Endodermal cell (in vitro differentiated cells): ENCODE measurements around the gene UPF3A. TPM values are rescaled to one million over a fixed set of nuclear protein-coding genes. Genes with fewer than 3 reads are reported as not detected.
A peak's percentile ranks its signal among the peaks of the same experiment; 100 is the strongest.

ENCODE experiments used
- DNase-seq: peaks from one replicate; pipeline ENCODE4 v3.0.0-alpha.2; 2017
- H3K27ac ChIP-seq: 2 replicates; pipeline ENCODE4 v1.5.1; 2013; ENCODE audit warnings: mild to moderate bottlenecking, low read depth, low read length, moderate library complexity
- H3K27me3 ChIP-seq: 2 replicates; pipeline ENCODE4 v1.6.1; 2013; ENCODE audit warnings: mild to moderate bottlenecking, low read length, moderate library complexity; ENCODE audit not compliant: insufficient read depth, control insufficient read depth, poor library complexity, severe bottlenecking
- H3K36me3 ChIP-seq: 2 replicates; pipeline ENCODE4 v1.7.0; 2013; ENCODE audit warnings: mild to moderate bottlenecking, low read length, moderate library complexity; ENCODE audit not compliant: control insufficient read depth, insufficient read depth
- H3K4me1 ChIP-seq: one replicate; pipeline ENCODE4 v1.7.0; 2013; ENCODE audit warnings: low read length; ENCODE audit not compliant: control insufficient read depth, insufficient read depth
- H3K4me3 ChIP-seq: 2 replicates; pipeline ENCODE4 v1.5.1; 2013; ENCODE audit warnings: mild to moderate bottlenecking, low read length, moderate library complexity
- H3K9ac ChIP-seq: 2 replicates; pipeline ENCODE4 v1.6.1; 2013; ENCODE audit warnings: mild to moderate bottlenecking, low read length, moderate library complexity; ENCODE audit not compliant: poor library complexity, severe bottlenecking; ENCODE audit errors: extremely low read depth
- H3K9me3 ChIP-seq: 2 replicates; pipeline ENCODE4 v1.6.1; 2013; ENCODE audit warnings: mild to moderate bottlenecking, low read length, moderate library complexity; ENCODE audit not compliant: control insufficient read depth
- H3K27ac Mint-ChIP-seq: 2 replicates; pipeline ENCODE4 v1.8.0; 2020; ENCODE audit warnings: mixed read lengths
- H3K27me3 Mint-ChIP-seq: 2 replicates; pipeline ENCODE4 v1.8.0; 2021; ENCODE audit warnings: mild to moderate bottlenecking, mixed read lengths; ENCODE audit not compliant: insufficient read depth
- H3K36me3 Mint-ChIP-seq: 2 replicates; pipeline ENCODE4 v1.8.0; 2020; ENCODE audit warnings: low read depth, mixed read lengths
- H3K4me1 Mint-ChIP-seq: 2 replicates; pipeline ENCODE4 v1.8.0; 2020; ENCODE audit warnings: mixed read lengths
- H3K4me3 Mint-ChIP-seq: 2 replicates; pipeline ENCODE4 v1.8.0; 2020; ENCODE audit warnings: mild to moderate bottlenecking, moderate library complexity, mixed read lengths
- H3K9me3 Mint-ChIP-seq: 2 replicates; pipeline ENCODE4 v1.8.0; 2020; ENCODE audit warnings: mild to moderate bottlenecking, mixed read lengths
- CTCF ChIP-seq: fragments of 200-600 bp; sonication (generic); conservative IDR thresholded peaks from 2 replicates; pipeline ENCODE4 v1.5.0; 2021; ENCODE audit warnings: antibody characterized with exemption, mild to moderate bottlenecking
- WGBS, 2 experiments: methylation state at CpG; one replicate each; pipeline versions ENCODE4 v1.1.5 to v1.1.7; 2013; ENCODE audit warnings: missing lambda C conversion rate in 2 of 2, mixed read lengths in 1 of 2; ENCODE audit not compliant: insufficient coverage in 1 of 2, insufficient read length in 1 of 2; 5-methylcytosine and 5-hydroxymethylcytosine counted together
- total RNA-seq, 2 donors: library from RNA; stranded (reverse); fragmentation: NEBNext Ultra II Directional in 1 of 2; extraction: Animal tissue kit (Norgen Biotek cat#: 25700) in 1 of 2; gene quantifications; 2 replicates in 1 of 2; 3 replicates in 1 of 2; pipeline ENCODE4 v1.2.1, GENCODE V29; 2021

UPF3A gene
- total RNA-seq, 2 donors from 2014 or later, result 56.5 to 81.2 TPM

- H3K36me3 ChIP-seq, result peaks cover 95% of the 10 kb centered on the region
- no peak overlapping the region for H3K4me3 ChIP-seq
- Mint-ChIP-seq H3K36me3 (peaks cover 90% of the 10 kb centered on the region), H3K9me3 (no peaks in the 10 kb centered on the region), H3K4me3 (no peak overlapping the region), H3K27me3 (no peaks in the 10 kb centered on the region), H3K27ac (no peak overlapping the region), H3K4me1 (no peaks in the 10 kb centered on the region)
- no peak for TF ChIP-seq CTCF
- DNase-seq, result no peak
- no peak overlapping the region for H3K27ac ChIP-seq
- no peaks in the 10 kb centered on the region for H3K27me3 ChIP-seq
- 98% methylated on average over 3 of the region's 3 CpGs; no CpG with 5 or more reads in 1 of the 2 experiments for WGBS, 2 experiments
- no peak overlapping the region for H3K9ac ChIP-seq
- H3K9me3 ChIP-seq, result peaks cover 8% of the 10 kb centered on the region
- no peaks in the 10 kb centered on the region for H3K4me1 ChIP-seq
Observed at GRCh38 chr13:114243971-114244370, 37.4 kb upstream of the UPF3A start.

GRCh38 chr13:114244637-114245036, 36.8 kb upstream of the UPF3A start:
- Mint-ChIP-seq H3K27ac (no peak overlapping the region), H3K36me3 (peaks cover 89% of the 10 kb centered on the region), H3K4me1 (no peaks in the 10 kb centered on the region), H3K27me3 (no peaks in the 10 kb centered on the region), H3K4me3 (no peak overlapping the region), H3K9me3 (no peaks in the 10 kb centered on the region)
- WGBS, 2 experiments, result 95% methylated on average over 4 of the region's 5 CpGs; no CpG with 5 or more reads in 1 of the 2 experiments
- Histone ChIP-seq H3K36me3 (peaks cover 95% of the 10 kb centered on the region), H3K4me1 (no peaks in the 10 kb centered on the region), H3K4me3 (no peak overlapping the region), H3K27me3 (no peaks in the 10 kb centered on the region), H3K9me3 (peaks cover 8% of the 10 kb centered on the region), H3K27ac (no peak overlapping the region), H3K9ac (no peak overlapping the region)
- TF ChIP-seq CTCF, result peak; percentile 16
- DNase-seq, result no peak

GRCh38 chr13:114248011-114248410, 33.4 kb upstream of the UPF3A start:
- Histone ChIP-seq H3K36me3 (peaks cover 96% of the 10 kb centered on the region), H3K9me3 (peaks cover 8% of the 10 kb centered on the region), H3K4me3 (no peak overlapping the region), H3K27me3 (no peaks in the 10 kb centered on the region), H3K4me1 (no peaks in the 10 kb centered on the region), H3K9ac (no peak overlapping the region), H3K27ac (no peak overlapping the region)
- DNase-seq, result no peak
- no peaks in the 10 kb centered on the region for H3K4me1 Mint-ChIP-seq
- no peaks in the 10 kb centered on the region for H3K9me3 Mint-ChIP-seq
- no peaks in the 10 kb centered on the region for H3K27me3 Mint-ChIP-seq
- no peak overlapping the region for H3K4me3 Mint-ChIP-seq
- no peak overlapping the region for H3K27ac Mint-ChIP-seq
- 95 to 99% methylated on average over 3 of the region's 3 CpGs for WGBS, 2 experiments
- peaks cover 87% of the 10 kb centered on the region for H3K36me3 Mint-ChIP-seq
- TF ChIP-seq CTCF, result no peak
